Renal cortical epithelial cell (primary cell): ENCODE data around the gene STK24. TPM values are rescaled to one million over a fixed set of nuclear protein-coding genes. Genes with fewer than 3 reads are reported as not detected.

Source experiments
- DNase-seq: peaks from one replicate; pipeline ENCODE4 v3.0.0-alpha.2; 2011; ENCODE audit warnings: low read depth
- total RNA-seq: library from RNA; depleted of rRNA; stranded (reverse); fragments of >200 nt; gene quantifications from 2 replicates; pipeline ENCODE4 v1.2.3, GENCODE V29; 2014

STK24 gene
- total RNA-seq, 1 donor from 2014 or later, result 82.0 TPM

- DNase-seq, result no peak
Observed at GRCh38 chr13:98410612-98411011, 166.3 kb downstream of the STK24 start.

- no peak for DNase-seq
Observed at GRCh38 chr13:98409281-98409680, 167.6 kb downstream of the STK24 start.

GRCh38 chr13:98407575-98407974 lies 169.3 kb downstream of the STK24 start:
- no peak for DNase-seq

- no peak for DNase-seq
Observed at GRCh38 chr13:98406971-98407370, 169.9 kb downstream of the STK24 start.

- no peak for DNase-seq
Observed at GRCh38 chr13:98406427-98406826, 170.5 kb downstream of the STK24 start.

- DNase-seq, result no peak
Observed at GRCh38 chr13:98405690-98406344, 171.1 kb downstream of the STK24 start.

GRCh38 chr13:98405107-98405571 lies 171.8 kb downstream of the STK24 start:
- DNase-seq, result no peak

GRCh38 chr13:98403076-98403475 lies 173.8 kb downstream of the STK24 start:
- no peak for DNase-seq

GRCh38 chr13:98401934-98402333 lies 175.0 kb downstream of the STK24 start:
- no peak for DNase-seq

- no peak for DNase-seq
Observed at GRCh38 chr13:98399756-98400155, 177.2 kb downstream of the STK24 start.

GRCh38 chr13:98398581-98398980 lies 178.3 kb downstream of the STK24 start:
- DNase-seq, result no peak

GRCh38 chr13:98397861-98398260 lies 179.0 kb downstream of the STK24 start:
- no peak for DNase-seq

- peak; percentile 33 for DNase-seq
Observed at GRCh38 chr13:98397221-98397620, 179.7 kb downstream of the STK24 start.

GRCh38 chr13:98396071-98396710 lies 180.7 kb downstream of the STK24 start:
- no peak for DNase-seq

Other genes starting within 250 kb of the STK24 start
- 1.4 and 4.9 TPM in 2 replicates for gene SLC15A1, start 175.6 kb upstream of the STK24 start, total RNA-seq